ENCODE data around the gene ANKRD13C.

GRCh38 chr1:70385477-70385876 is 31.0 kb upstream of the ANKRD13C start:
- TF ChIP-seq REST (IDR thresholded peaks at IDR 0.05; ENCODE audit: insufficient read depth in 1 of 2, low read depth in 2 of 2, low read length in 2 of 2) (no peak), POLR2AphosphoS5 (IDR thresholded peaks at IDR 0.05; ENCODE audit: low read depth, low read length) (no peak), TAF1 (IDR thresholded peaks at IDR 0.05; ENCODE audit: borderline replicate concordance, insufficient read depth, low read length) (no peak)
